ENCODE measurements around the gene CCNYL1. TPM values are rescaled to one million over a fixed set of nuclear protein-coding genes. Genes with fewer than 3 reads are reported as not detected.

CCNYL1 gene
- total and polyA plus RNA-seq, 12 donors: 2.0 to 13.3 (median 6.6) TPM

DNA sequence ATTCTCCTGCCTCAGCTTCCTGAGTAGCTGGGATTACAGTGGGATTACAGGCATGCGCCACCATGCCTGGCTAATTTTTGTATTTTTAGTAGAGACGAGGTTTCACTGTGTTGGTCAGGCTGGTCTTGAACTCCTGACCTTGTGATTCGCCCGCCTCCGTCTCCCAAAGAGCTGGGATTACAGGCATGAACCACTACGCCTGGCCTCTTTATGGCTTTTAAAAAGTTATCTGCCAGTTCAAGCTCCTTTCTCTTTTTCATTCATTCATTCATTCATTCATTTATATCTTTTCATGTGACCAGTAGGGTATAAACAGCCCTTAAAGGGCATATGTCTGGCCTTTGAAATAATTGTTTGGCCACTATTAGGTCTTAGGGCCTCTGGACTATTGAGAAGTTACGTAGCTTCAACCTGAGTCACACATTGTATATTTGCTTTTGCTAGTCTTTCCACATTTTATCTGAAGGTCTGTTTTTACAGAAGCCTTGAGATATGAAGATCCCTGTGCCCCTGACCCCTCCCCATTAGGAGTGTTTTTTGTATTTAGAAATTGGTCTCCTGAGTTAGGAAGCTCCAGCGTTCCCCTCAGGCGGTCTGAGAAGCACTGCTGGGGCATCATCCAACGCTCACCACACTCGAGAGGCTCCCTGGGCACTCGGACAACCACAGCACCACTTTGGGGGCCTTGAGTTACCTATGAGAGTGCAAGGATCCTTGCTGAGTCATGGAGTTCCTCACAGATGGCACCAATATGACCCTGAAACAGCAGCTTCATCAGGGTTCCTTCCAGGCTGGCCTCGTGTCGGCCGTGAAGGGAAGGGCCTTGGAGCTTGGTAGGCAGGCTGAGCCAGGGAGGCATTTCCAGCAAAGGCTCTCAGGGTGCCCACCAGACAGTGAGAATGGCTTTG lies 36.5 kb downstream of the CCNYL1 start:
- H3K36me3 ChIP-seq (replicated peaks in 1 of 2): no peaks in the 10 kb centered on the region

DNA sequence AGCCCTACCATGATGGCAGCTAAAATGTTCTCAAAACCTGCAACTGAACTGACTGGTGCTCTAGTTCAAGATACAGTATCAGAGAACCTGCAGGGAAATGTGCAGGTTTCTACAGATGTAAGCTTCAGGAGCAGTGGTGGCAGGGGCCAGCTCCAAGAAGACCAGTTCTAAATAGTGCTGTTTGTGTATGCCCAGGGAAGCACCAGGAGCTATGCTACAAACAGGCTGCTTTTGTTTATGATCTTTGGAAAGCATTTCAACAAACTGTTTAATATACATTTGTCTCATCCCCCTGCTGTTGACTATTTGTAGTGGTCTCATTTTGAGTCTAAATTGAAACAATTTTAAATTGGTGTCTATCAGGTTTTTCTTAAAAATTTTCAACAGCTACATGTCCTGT lies 37.6 kb downstream of the CCNYL1 start:
- Histone ChIP-seq H3K27ac (peak overlapping the region in 1 of 5 donors; percentile 6), H3K4me3 (no peak overlapping the region), H3K4me1 (replicated peaks in 1 of 2) (peaks cover 0 to 6% of the 10 kb centered on the region in 2 donors), H3K36me3 (replicated peaks in 1 of 2) (no peaks in the 10 kb centered on the region), H3K9me3 (replicated peaks in 1 of 3) (no peaks in the 10 kb centered on the region), H3K27me3 (no peaks in the 10 kb centered on the region)
- no peak for DNase-seq
- no peak for TF ChIP-seq POLR2A (IDR thresholded peaks at IDR 0.05)
- TF ChIP-seq CTCF (IDR thresholded peaks at IDR 0.05): no peak
- intact Hi-C loops (cut with DNase I): loop anchor here (5.0 to 10.0 kb wide), 2 partner anchors 226 to 313 kb away; no protein-coding TSS in a partner anchor

More for the DNA sequence above, 36.5 kb downstream of the CCNYL1 start:
- H3K27me3 ChIP-seq: no peaks in the 10 kb centered on the region
- H3K4me3 ChIP-seq: no peak overlapping the region
- WGBS, 4 donors: 64 to 77% (median 69%) methylated on average over 14 to 15 of the region's 15 CpGs
- no peaks in the 10 kb centered on the region for H3K9me3 ChIP-seq (replicated peaks in 1 of 3)
- intact Hi-C loops (cut with DNase I): loop anchor here (2.0 to 10.0 kb wide), 3 partner anchors 227 to 314 kb away; no protein-coding TSS in a partner anchor
- TF ChIP-seq CTCF (IDR thresholded peaks at IDR 0.05) (no peak), POLR2A (IDR thresholded peaks at IDR 0.05) (no peak)
- no peak overlapping the region for H3K27ac ChIP-seq
- peak in 5 of 7 donors; percentile 31 to 62 (median 39) for DNase-seq
- peaks cover 0 to 6% of the 10 kb centered on the region in 2 donors for H3K4me1 ChIP-seq (replicated peaks in 1 of 2)

- no peak for DNase-seq
- Histone ChIP-seq H3K36me3 (replicated peaks in 1 of 2) (peaks cover 0 to 2% of the 10 kb centered on the region in 2 donors), H3K4me1 (replicated peaks in 1 of 2) (peaks cover 0 to 6% of the 10 kb centered on the region in 2 donors), H3K4me3 (no peak overlapping the region), H3K9me3 (replicated peaks in 1 of 3) (no peaks in the 10 kb centered on the region), H3K27ac (no peak overlapping the region), H3K27me3 (no peaks in the 10 kb centered on the region)
- TF ChIP-seq POLR2A (IDR thresholded peaks at IDR 0.05): no peak
- no peak for TF ChIP-seq CTCF (IDR thresholded peaks at IDR 0.05)
- 76 to 86% (median 83%) methylated on average over 2 of the region's 2 CpGs for WGBS, 4 donors
- intact Hi-C loops (cut with DNase I): loop anchor here (5.0 to 10.0 kb wide), 2 partner anchors 225 to 312 kb away; no protein-coding TSS in a partner anchor
Measured at GRCh38 chr2:207749873-207750272, 38.4 kb downstream of the CCNYL1 start.

- WGBS, 4 donors: 74 to 86% (median 84%) methylated on average over 7 of the region's 7 CpGs
- Histone ChIP-seq H3K27me3 (no peaks in the 10 kb centered on the region), H3K9me3 (replicated peaks in 1 of 3) (no peaks in the 10 kb centered on the region), H3K27ac (no peak overlapping the region), H3K4me3 (no peak overlapping the region), H3K4me1 (replicated peaks in 1 of 2) (peaks cover 0 to 6% of the 10 kb centered on the region in 2 donors), H3K36me3 (replicated peaks in 1 of 2) (peaks cover 0 to 6% of the 10 kb centered on the region in 2 donors)
- no peak for DNase-seq
- intact Hi-C loops (cut with DNase I): no loop called here
- no peak for TF ChIP-seq CTCF (IDR thresholded peaks at IDR 0.05)
- no peak for TF ChIP-seq POLR2A (IDR thresholded peaks at IDR 0.05)
Measured at GRCh38 chr2:207750345-207750744, 38.9 kb downstream of the CCNYL1 start.

All from adrenal gland (tissue), 12 donors.